Jurkat, Clone E6-1 (cell line): ENCODE measurements around the gene MPEG1.
A peak's percentile ranks its signal among the peaks of the same experiment; 100 is the strongest.

Source experiments
- DNase-seq: peaks from one replicate; pipeline ENCODE4 v3.0.0-alpha.2; 2011; ENCODE audit warnings: low read depth, low spot score
- H3K4me3 ChIP-seq: 2 replicates; pipeline ENCODE4 v1.5.1; 2011; ENCODE audit warnings: mild to moderate bottlenecking, low read length, control low read depth, moderate library complexity

The MPEG1 gene

GRCh38 chr11:59175091-59175501 lies 37.6 kb downstream of the MPEG1 start:
- no peak overlapping the region for H3K4me3 ChIP-seq
- DNase-seq: no peak

GRCh38 chr11:59174664-59175033 lies 38.1 kb downstream of the MPEG1 start:
- DNase-seq: no peak

GRCh38 chr11:59173964-59174663 lies 38.6 kb downstream of the MPEG1 start:
- H3K4me3 ChIP-seq: no peak overlapping the region
- no peak for DNase-seq

More at GRCh38 chr11:59174664-59175033, 38.1 kb downstream of the MPEG1 start:
- H3K4me3 ChIP-seq: no peak overlapping the region

- H3K4me3 ChIP-seq: no peak overlapping the region; the same call in 1 of the 2 replicates
- DNase-seq: no peak
Measured at GRCh38 chr11:59173080-59173963, 39.4 kb downstream of the MPEG1 start.

- no peak for DNase-seq
Measured at GRCh38 chr11:59172345-59173079, 40.2 kb downstream of the MPEG1 start.

GRCh38 chr11:59171508-59172322 lies 41.0 kb downstream of the MPEG1 start, which contains the start of gene DTX4:
DTX4 (plus strand) TSS chr11:59172132; CDS start chr11:59172596, 464 bp downstream.
- DNase-seq: peak; percentile 82
- H3K4me3 ChIP-seq: peak within 1 kb of the TSS; percentile 60

More at GRCh38 chr11:59172345-59173079, 40.2 kb downstream of the MPEG1 start:
- peak overlapping the region; percentile 60 for H3K4me3 ChIP-seq

GRCh38 chr11:59164028-59164427 lies 48.7 kb downstream of the MPEG1 start:
- H3K4me3 ChIP-seq: no peak overlapping the region
- no peak for DNase-seq
